GM18499 (cell line): ENCODE results near the gene KCNG2.

ENCODE experiments used
- ATAC-seq: cut with Tn5 transposase; IDR thresholded peaks from one replicate; pipeline ENCODE4 v1.9.1; 2021; ENCODE audit warnings: moderate number of reproducible peaks; ENCODE audit not compliant: insufficient read depth, unreplicated experiment

KCNG2 gene

DNA sequence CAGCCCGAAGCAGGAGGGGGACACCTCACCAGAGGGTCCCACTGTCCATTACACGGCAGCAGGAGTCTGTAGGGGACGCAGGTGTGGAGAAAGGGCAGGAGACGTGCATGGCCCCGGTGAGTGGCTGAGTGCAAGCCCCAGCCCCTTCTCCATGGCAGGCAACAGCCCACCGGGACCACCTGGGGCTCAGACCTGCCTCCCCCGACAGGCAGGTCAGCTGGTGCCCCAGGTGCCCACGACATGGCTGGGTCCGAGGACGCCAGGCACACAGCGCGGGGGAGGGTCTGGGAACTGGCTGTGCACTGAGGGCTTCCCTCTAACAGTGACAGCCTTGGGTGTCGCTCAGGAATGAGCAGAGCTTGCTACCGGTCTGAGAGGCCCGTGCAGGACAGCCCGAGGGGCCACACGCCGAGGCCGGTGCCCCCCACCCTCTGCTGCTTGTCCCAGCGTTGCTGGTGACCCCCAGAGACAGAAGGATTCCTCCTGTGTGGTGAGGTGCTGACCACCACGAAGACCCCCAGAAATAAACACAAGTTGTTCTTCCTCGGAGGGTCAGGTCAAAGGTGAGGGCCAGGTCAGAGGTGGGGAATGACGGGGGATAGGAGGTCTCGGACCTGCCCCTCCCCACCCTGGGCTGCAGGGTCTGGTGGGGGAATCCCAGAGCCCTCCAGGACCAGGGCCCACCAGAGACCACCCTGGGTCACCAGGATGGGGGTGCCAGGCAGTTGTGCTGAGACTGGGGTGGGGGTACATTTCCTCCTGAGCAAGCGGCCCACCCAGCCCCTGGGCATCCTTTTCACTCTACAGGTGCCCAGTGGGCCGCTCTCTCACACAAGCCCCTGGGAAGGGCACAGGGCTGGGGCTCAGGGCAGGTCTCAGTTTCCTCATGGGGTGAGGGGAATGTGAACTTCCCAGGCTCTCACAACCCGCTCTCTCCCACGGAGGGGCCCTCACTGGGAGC lies 103.2 kb downstream of the KCNG2 start:
- no peak for ATAC-seq

DNA sequence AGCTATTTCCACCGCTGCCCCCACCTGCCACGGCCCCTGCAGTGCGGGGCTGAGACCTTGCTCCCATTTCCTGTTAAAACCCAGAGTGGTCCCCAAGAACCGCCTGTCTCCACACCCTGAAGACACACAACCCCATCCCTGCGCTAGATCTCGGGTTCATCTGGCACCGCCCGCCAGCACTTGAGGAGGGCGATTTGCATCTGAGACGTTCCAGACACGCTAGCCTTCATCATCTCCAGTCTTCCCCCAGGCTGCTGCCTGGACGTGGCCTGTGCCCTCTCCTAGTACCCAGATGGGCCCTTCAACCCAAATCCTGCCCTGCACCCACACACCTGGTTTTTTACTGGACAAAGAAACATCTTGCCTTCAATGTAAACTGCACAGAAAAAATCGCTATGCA lies 103.9 kb downstream of the KCNG2 start:
- no peak for ATAC-seq

DNA sequence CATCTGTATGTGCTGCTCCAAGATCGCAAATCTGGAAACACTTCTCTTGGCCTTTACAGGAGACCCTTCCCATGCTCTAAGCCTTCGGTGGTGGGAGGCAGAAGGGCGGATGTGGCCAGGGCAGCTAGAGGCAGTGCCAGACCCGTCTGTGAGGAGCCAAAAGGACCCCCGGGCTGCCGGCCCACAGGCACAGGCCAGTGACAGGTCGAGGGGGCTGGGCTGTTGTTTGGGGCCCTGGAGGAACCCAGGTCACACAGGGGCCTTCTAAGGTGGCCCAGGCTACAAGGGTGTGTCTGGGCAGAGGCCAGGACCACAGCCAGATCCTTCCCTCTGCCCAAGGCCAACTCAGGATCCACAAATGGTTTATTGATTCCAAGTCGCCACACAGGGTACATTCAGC lies 104.3 kb downstream of the KCNG2 start:
- ATAC-seq = no peak

DNA sequence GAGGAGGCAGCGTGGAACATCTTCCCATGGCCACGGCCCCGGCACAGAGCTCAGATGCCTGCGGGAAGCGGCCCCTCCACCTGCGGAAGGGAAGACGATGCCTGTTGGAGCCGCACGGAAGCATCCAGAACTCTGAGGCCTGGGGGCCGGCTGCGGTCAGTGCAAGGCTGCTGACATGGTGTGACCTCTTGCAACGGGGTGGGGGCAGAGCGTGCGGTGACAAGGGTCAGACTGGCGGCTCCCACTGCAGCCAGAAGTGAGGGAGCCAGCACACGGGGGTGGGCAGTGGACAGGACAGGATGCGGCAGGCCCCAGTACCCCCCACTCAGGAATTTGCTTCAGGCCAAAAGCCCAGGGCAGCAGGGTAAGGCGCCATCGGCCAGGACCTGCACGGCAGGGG lies 104.9 kb downstream of the KCNG2 start:
- no peak for ATAC-seq

DNA sequence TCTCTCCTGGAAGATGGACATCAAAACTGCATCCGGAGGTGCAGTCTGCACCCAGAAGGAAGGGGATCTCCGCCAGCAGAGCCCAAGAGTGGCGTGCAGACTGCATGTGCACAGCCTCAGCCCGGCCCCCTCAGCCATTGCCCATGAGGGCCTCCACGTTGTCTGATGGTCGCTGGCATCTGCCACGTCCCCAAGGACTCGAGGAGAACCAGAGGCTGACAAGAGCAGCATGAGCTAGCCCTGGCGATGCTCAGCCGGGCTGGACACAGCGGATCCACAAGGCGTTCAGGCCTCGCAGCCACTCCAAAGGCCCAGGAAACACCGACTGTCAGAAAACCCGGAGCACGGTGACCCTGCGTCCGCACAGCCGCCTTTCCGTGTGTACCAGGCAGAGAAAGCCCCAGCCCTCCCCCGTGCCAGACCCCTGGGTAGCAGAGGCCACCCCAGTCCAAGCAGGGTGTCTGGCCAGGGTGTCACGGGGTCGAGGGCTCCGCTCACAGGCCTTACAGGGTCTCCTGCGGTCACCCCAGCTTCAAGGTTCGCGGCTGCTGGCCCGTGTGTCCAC lies 105.4 kb downstream of the KCNG2 start:
- no peak for ATAC-seq

DNA sequence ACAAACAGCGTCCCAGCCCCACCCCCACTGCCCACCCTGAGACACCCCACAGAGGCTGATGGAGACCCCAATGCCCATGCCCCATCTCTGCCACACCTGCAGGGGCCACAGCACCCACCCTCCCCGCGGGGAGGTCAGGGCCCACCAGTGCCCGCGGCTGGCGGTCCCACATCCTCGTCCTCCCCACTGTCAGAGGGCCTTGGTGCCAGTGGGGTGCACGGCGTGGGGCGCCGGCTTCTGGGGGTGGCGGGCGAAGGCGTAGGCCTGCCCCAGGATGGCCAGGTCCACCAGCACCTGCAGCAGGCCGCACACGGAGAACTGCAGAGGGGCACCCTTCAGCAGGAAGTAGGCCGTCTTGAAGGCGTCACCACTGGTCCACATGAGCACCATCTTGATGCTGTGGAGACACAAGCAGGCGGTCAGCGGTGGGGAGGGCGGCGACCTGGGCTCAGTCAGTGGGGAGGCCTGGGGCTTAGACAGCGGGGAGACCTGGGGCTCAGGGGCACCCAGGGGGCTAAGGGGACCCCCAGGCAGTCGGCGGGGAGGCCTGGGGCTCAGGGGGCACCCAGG lies 106.1 kb downstream of the KCNG2 start:
- no peak for ATAC-seq

DNA sequence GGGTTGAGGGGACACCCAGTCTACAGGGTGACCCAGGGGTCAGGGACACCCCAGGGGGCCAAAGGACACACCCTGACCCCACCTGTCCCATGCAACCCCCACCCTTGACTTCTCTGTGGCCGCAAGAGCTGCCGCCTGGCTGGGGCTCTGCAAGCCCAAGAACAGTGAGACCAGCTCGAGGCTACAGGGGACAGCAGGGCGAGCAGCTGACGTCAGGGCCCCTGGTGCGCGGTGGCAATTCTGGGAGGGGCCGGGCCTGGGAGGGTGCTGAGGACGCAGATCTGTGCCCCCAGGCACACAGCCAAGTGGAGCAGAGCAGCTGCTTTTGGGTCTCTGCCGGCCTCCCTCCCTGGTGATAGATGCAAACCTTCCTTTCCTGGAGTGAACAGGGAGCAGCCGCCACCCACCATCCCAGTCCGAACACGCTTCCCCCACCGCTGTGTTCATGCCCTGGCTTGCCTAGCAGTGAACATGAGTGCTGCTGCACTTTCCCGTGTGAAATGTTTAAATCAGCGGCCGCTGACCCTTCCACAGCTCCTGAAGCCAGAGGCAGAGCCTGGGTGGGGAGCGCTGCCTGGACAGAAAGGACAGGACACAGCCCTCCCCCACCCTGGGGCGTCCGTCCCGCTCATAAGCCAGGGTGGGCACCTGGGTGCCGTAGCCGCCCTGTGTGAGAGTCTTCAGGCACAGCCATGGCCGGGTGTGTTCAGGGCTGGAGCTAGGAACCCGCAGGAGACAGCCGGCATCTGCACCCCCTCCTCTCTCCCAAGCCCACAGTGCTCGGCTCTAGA lies 106.8 kb downstream of the KCNG2 start:
- ATAC-seq = no peak

DNA sequence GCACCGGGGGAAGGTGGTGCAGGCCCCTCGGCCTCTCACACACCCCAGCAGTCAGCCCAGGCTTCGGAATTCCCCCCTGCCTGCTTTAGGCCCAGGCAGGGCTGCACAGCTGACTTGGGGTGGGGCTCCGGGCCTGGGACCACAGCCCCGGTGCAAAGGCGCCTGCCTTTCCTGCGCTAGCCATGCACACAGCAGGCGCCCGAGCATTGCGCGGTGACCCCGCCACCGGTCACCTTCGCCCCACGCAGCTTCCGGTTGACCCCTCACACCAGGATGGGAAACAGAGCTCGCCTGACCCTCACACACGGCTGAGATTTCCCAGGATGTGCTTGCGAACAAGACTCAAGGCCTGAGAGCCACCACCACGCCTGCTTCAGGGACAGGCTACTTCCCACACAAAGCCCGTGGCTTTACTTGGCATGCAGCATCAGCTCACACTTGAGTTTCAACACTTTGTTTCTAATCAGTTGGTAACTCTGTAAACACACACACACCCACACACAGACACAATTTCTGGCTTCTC lies 107.7 kb downstream of the KCNG2 start:
- no peak for ATAC-seq

DNA sequence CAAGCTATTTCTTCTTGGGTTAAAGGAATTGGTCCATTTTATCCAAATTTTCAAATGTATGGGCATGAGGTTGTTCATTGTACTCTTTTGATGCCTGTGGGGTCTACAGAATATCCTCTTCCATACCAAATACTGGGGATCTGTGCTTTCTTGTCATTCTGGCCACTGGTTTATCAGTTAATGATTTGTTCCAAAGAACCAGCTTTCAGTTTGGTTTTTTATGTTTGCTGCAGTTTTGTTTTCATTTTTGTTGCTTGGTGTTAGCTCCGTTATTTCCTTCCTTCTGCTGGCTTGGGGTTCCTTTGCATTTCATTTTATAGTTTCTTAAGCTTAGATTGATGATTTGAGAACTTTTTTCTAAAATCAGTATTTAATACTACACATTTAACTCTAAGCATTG lies 108.3 kb downstream of the KCNG2 start:
- ATAC-seq = no peak

DNA sequence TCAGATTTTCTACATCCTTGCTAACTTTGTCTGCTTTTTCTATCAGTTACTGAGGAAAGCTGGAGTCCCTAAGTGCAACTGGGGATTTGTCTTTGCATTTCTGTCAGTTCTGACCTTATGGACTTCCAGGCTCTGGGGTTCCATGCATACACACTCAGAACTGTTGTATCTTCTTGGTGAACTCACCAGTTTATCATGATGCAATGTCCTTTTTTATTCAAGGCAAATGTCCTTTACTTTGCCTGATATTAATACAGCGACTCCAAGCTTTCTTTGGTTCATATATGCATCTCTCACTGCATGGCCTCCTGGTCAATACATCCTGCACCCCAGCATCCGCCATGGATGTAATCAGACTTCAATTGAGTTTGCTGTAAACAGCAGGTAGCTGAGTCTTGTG lies 109.0 kb downstream of the KCNG2 start:
- no peak for ATAC-seq

DNA sequence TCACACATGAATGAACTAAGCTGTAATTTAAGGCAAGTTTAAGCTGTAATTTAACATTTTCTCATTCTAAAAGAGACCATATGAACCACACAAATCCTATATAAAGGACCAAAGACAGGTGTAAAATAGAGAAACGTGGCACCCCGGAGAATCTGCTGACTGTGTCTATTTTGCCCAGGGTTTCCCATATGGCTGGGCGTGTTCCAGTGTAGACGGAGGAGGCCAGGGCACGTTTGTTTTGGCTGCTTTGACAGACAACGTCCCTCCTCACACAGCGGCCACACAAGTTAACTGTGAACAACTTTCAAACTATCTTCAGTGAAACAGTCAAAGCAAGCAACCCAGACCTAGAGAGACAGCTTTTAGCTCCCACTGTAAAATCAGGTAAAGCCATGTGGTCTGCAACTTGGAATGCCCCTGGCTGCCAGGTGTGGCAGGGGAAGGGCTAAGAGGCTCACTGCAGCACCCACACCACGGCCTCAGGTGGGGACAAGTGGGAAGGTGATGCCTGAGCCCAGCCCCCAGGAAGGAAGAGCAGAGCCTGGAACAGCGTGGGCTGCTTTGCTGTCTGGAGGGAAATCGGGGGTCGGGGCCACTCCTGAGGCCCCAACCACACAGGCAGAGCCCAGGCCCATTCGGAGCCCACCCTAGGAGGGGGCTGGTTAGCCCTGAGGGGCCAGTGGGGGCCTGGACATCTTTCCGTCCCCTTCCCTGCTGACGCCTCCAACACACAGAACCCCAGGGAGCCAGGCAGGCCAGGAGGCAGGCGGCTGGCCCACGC lies 113.0 kb downstream of the KCNG2 start:
- no peak for ATAC-seq

DNA sequence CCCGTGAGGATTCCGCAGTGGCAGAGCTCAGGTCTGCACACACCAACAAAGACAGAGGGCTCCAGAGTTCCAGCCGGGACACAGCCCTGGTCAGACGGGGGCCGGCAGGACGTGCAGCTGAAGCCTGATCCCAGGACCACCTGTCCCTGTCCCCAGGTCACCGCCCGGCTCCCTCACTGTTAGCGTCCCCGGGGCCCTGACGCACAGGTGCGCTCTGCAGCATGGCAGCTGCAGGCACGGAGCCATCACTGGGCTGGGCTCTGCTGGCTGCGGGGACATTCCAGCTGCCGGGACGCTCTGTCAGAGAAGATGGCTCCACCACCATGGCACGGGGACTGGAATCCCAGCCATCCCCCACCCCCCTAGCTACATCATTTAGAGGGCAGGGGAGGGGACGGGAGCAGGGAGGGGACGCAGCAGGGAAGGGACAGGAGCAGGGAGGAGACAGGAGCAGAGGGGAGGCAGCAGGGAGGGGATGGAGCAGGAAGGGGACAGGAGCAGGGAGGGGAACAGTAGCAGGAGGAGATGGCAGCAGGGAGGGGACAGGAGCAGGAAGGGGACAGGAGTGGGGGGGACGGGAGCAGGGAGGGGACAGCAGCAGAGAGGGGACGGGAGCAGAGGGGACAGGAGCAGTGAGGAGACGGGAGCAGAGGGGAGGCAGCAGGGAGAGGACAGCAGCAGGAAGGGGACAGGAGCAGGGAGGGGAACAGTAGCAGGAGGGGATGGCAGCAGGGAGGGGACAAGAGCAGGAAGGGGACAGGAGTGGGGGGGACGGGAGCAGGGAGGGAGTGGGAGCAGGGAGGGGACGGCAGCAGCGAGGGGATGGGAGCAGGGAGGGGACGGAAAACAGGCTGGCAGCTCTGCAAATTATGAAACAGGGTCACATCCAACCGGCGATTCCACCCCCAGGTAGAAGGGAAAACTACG lies 113.9 kb downstream of the KCNG2 start:
- ATAC-seq = no peak

DNA sequence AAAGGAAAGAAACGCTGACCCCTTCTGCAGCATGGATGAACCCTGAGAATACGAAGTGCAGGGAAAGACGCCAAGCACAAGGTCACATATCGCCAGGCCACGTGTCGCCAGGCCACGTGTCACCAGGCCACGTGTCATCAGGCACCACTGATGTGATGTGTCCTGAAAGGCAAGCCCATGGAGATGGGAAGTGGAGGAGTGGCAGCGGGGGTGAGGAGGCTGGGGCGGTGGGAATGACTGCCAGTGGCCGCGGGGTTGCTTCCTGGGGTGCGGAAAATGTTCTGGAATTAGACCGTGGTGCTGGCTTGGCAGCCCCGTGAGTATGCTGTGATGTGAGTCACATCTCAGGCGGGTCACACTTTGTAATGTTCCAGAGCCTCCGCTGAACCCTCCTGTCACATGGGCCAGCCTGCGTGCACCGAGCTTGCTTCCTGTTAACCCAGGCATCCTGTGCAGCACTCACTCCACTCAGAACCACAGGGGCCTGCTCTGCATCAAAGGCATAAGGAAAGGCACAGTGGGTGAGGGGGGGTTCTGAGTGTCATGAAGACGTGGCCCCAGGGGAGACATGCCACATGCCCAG lies 114.8 kb downstream of the KCNG2 start:
- ATAC-seq = no peak

DNA sequence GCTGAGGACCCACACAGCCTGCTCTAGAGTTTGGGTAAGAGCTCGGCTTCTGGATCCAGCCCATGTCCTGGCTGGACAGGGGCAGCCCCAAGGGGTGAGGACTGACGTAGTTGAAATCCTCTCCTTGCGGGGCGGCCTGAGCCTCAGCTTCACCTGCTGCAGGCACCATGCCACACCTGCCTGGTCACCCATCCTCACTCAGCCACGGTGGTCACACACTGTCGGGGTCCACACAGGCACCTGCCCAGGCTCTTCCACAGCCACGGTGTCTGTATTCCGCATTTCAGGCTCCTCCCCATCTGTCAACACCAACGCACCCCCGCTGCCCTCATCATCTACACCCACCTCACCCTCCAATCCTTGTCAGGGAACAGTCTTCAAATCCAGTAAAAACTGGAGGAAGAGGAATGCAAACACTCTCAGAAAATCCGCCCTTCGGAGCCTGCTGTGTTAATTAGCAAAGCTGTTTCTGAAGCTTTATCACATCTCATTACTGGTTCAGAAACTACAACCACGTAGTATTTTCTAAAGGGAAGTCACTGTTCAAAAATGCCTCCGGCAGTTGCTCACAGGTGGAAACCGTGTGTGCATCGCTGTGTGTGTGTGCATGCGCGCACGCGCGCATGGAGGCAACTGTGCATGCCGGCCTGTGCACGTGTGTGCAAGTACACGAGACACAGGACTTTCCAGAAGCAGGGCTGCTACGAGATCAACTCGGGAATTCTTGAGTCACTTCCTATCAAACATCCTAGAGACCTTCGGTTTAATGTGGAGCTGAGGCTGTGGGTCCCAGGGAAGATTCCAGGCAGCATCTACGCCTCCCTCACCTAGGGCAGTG lies 115.5 kb downstream of the KCNG2 start:
- no peak for ATAC-seq

DNA sequence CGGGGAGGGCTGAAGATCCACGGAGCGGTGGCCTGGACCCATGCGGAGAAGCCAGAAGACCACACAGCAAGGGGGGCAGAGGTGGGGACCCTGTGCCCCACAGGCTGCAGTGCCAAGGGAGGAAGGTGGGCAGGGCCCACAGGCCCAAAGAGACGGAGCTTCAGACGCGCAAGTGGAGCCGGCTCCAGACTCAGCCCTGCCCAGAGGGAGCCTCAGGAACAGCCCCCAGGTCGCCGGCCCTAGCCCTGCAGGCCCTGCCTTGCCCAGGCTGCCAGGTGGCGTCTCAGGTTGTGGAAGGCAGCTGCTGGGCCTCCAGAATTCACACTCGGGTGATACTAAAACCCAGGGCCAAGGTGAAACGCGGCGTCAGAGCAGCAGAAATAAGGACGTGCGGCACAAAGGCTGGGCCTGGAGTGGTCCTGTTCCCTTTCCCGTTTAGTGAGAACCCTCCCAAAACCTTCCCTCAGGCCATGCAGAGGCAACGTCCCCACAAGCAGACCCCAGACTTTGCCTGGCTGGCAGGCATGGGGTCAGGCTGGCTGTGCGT lies 116.9 kb downstream of the KCNG2 start:
- ATAC-seq = no peak

DNA sequence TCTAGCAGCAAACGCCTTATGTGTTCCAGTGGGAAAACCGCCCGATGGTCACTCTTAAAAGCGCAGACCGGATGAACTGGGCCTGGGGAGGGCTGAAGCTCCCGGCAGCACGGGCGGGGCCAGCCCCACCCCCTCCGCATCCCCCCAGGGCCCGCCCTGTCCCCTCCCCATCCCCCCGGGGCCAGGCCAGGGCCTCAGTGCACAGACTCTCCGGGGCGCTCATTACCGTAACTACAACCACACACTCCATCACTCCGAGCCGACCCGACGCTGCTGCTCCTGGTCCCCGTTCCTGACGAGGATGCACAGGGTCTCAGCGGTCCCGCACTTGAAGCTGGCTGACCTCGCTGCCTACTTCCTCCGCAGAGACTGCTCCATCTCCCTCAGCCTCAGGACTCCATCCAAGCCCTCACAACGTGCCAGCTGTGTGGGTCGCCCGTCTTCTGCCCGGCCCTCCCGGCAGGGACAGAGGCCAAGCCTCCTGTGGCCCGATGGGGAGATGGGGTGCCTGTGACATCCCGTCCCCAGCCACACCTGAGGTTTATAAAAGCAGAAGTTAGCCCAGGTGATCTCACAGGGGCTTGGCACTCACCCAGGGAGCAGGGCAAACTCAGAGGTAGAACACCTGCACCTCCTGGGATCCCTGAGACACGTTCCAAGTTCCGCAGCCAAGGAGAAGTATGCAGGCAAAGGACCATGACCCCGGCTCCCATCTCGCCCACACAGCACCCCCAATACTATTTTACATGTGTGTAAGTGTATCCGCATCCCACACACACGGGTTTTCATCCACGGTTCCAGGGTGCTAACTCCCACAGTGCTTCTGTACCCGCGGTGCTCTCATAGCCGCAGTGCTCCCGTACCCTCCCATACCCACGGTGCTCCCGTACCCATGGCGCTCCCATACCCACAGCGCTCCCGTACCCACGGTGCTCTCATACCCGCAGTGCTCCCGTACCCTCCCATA lies 117.7 kb downstream of the KCNG2 start:
- no peak for ATAC-seq
